Neural cell (in vitro differentiated cells): ENCODE measurements around the gene AP1M1.

Experiments used
- EP300 ChIP-seq: fragments of 450-650 bp; conservative IDR thresholded peaks from 2 replicates; pipeline ENCODE4 v1.6.1; 2014; ENCODE audit warnings: antibody characterized with exemption, mild to moderate bottlenecking, moderate library complexity; ENCODE audit not compliant: poor library complexity, severe bottlenecking
- EZH2 ChIP-seq: fragments of 200-600, 300-800 bp; shearing (Covaris generic), sonication (generic); IDR thresholded peaks from 2 replicates; pipeline ENCODE4 v1.6.1; 2014; ENCODE audit warnings: antibody characterized with exemption, low read length, borderline replicate concordance, mild to moderate bottlenecking; ENCODE audit not compliant: insufficient read depth, poor library complexity, severe bottlenecking
- MXI1 ChIP-seq: fragments of 450-650 bp; conservative IDR thresholded peaks from 2 replicates; pipeline ENCODE4 v1.6.1; 2014; ENCODE audit warnings: antibody characterized with exemption, mild to moderate bottlenecking; ENCODE audit not compliant: poor library complexity, severe bottlenecking
- POLR2AphosphoS5 ChIP-seq: IDR thresholded peaks from 2 replicates; pipeline ENCODE4 v1.6.1; 2012
- RAD21 ChIP-seq: fragments of 450-650 bp; conservative IDR thresholded peaks from 2 replicates; pipeline ENCODE4 v1.6.1; 2014; ENCODE audit warnings: antibody characterized with exemption, mild to moderate bottlenecking, moderate library complexity
- SMC3 ChIP-seq: fragments of 450-650 bp; conservative IDR thresholded peaks from 2 replicates; pipeline ENCODE4 v1.6.1; 2014; ENCODE audit warnings: antibody characterized with exemption, mild to moderate bottlenecking, moderate library complexity; ENCODE audit not compliant: poor library complexity
- TAF1 ChIP-seq: IDR thresholded peaks from 2 replicates; pipeline ENCODE4 v1.6.1; 2012; ENCODE audit warnings: low read depth
- TF ChIP-seq, protein P1 (sequence below): fragments of 450-650 bp; IDR thresholded peaks from 2 replicates; pipeline ENCODE4 v1.5.1; 2014; ENCODE audit warnings: antibody characterized with exemption, mild to moderate bottlenecking, moderate library complexity; ENCODE audit not compliant: poor library complexity, severe bottlenecking
- TF ChIP-seq, protein P2 (sequence below): IDR thresholded peaks from 2 replicates; pipeline ENCODE4 v1.6.1; 2012; ENCODE audit warnings: borderline replicate concordance

DNA sequence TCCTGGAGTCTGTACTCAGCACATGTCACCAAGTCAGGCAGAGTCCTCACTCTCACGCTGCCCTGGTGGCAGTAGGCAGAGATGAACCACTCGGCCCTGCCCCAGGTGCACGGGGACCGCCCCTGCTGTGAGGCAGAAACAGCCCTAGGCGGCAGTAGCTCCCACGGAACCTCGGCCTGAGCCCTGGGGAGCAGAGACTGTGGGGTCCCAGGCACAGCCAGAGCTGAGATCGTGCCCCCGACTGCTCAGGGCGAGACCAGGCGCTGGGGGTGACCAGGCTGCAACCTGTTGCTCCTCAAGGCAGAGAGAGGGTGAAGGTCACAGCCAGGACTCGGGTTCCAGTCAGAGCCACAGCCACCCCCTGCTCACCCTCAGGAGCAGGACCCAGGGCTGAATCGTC lies 34.9 kb downstream of the AP1M1 start:
- TF ChIP-seq EZH2 (no peak), EP300 (no peak), POLR2AphosphoS5 (no peak), RAD21 (no peak), MXI1 (no peak), TAF1 (no peak), SMC3 (no peak)
- TF ChIP-seq, protein P1, sequence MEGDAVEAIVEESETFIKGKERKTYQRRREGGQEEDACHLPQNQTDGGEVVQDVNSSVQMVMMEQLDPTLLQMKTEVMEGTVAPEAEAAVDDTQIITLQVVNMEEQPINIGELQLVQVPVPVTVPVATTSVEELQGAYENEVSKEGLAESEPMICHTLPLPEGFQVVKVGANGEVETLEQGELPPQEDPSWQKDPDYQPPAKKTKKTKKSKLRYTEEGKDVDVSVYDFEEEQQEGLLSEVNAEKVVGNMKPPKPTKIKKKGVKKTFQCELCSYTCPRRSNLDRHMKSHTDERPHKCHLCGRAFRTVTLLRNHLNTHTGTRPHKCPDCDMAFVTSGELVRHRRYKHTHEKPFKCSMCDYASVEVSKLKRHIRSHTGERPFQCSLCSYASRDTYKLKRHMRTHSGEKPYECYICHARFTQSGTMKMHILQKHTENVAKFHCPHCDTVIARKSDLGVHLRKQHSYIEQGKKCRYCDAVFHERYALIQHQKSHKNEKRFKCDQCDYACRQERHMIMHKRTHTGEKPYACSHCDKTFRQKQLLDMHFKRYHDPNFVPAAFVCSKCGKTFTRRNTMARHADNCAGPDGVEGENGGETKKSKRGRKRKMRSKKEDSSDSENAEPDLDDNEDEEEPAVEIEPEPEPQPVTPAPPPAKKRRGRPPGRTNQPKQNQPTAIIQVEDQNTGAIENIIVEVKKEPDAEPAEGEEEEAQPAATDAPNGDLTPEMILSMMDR = no peak
- TF ChIP-seq, protein P2, sequence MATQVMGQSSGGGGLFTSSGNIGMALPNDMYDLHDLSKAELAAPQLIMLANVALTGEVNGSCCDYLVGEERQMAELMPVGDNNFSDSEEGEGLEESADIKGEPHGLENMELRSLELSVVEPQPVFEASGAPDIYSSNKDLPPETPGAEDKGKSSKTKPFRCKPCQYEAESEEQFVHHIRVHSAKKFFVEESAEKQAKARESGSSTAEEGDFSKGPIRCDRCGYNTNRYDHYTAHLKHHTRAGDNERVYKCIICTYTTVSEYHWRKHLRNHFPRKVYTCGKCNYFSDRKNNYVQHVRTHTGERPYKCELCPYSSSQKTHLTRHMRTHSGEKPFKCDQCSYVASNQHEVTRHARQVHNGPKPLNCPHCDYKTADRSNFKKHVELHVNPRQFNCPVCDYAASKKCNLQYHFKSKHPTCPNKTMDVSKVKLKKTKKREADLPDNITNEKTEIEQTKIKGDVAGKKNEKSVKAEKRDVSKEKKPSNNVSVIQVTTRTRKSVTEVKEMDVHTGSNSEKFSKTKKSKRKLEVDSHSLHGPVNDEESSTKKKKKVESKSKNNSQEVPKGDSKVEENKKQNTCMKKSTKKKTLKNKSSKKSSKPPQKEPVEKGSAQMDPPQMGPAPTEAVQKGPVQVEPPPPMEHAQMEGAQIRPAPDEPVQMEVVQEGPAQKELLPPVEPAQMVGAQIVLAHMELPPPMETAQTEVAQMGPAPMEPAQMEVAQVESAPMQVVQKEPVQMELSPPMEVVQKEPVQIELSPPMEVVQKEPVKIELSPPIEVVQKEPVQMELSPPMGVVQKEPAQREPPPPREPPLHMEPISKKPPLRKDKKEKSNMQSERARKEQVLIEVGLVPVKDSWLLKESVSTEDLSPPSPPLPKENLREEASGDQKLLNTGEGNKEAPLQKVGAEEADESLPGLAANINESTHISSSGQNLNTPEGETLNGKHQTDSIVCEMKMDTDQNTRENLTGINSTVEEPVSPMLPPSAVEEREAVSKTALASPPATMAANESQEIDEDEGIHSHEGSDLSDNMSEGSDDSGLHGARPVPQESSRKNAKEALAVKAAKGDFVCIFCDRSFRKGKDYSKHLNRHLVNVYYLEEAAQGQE = no peak
